MM.1S (cell line): ENCODE results near the gene NYAP1.

Experiments used
- EZH2 ChIP-seq: fragments of 300-600 bp; sonication (generic); optimal IDR thresholded peaks from 2 replicates; pipeline ENCODE3; 2017; ENCODE audit warnings: low read depth, mild to moderate bottlenecking, antibody characterized with exemption, low read length, mixed read lengths
- TF ChIP-seq, protein P1 (sequence below): fragments of 300-600 bp; sonication (generic); IDR thresholded peaks from 2 replicates; pipeline ENCODE4 v1.5.1; 2016; ENCODE audit warnings: antibody characterized with exemption, low read length, mixed read lengths

GRCh38 chr7:100441641-100442535 lies 41.8 kb upstream of the NYAP1 start:
- TF ChIP-seq, protein P1, sequence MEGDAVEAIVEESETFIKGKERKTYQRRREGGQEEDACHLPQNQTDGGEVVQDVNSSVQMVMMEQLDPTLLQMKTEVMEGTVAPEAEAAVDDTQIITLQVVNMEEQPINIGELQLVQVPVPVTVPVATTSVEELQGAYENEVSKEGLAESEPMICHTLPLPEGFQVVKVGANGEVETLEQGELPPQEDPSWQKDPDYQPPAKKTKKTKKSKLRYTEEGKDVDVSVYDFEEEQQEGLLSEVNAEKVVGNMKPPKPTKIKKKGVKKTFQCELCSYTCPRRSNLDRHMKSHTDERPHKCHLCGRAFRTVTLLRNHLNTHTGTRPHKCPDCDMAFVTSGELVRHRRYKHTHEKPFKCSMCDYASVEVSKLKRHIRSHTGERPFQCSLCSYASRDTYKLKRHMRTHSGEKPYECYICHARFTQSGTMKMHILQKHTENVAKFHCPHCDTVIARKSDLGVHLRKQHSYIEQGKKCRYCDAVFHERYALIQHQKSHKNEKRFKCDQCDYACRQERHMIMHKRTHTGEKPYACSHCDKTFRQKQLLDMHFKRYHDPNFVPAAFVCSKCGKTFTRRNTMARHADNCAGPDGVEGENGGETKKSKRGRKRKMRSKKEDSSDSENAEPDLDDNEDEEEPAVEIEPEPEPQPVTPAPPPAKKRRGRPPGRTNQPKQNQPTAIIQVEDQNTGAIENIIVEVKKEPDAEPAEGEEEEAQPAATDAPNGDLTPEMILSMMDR: no peak
- no peak for TF ChIP-seq EZH2
